ENCODE results near the gene LIN7A.

Gene LIN7A

DNA sequence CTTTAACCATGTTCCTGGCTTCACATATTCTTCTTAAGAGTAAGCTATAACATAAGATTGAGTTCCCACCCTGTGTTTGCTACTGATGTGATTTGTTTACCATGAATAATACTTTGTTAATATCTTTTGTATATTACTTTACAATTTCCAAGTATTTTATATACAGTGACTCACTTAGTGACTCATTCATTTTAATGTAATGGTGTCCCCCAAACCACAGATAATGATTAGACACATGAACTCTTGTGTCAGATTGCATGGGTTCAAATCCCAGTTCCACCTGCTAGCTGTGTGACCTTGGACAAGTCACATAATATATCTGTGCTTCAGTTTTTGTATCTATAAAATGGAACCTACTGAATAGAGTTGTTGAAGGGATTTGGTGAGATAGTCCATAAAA, 144.9 kb downstream of the LIN7A start:
- TF ChIP-seq GATA3 (IDR thresholded peaks at IDR 0.05; ENCODE audit: low read depth, low read length) (no peak), GATA2 (IDR thresholded peaks at IDR 0.05; ENCODE audit: low read depth, low read length) (no peak)

- TF ChIP-seq GATA2 (IDR thresholded peaks at IDR 0.05; ENCODE audit: low read depth, low read length) (no peak), GATA3 (IDR thresholded peaks at IDR 0.05; ENCODE audit: low read depth, low read length) (no peak)
Measured at GRCh38 chr12:80791863-80792262, 145.9 kb downstream of the LIN7A start.

DNA sequence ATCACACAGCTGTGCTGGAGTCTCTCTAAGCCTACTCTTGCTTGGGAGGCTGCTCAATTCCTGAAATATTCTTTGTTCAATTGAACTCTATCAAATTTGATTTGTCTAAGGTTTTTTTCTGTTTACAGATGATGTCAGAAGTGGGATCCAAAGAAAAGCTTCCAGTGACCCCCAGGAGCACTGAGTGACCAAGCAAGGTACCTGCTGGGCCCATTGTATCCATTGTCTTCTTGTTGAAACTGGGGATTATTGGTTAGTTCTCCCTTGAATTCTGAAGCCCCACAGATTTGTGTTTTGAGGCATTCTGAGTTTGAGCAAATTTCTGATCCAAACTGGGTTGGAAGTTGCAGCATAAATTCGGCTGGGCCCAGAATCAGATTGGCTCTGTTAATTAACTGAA, 156.4 kb downstream of the LIN7A start:
- no peak for TF ChIP-seq GATA2 (IDR thresholded peaks at IDR 0.05; ENCODE audit: low read depth, low read length)

- no peak for TF ChIP-seq GATA2 (IDR thresholded peaks at IDR 0.05; ENCODE audit: low read depth, low read length)
- no peak for TF ChIP-seq GATA3 (IDR thresholded peaks at IDR 0.05; ENCODE audit: low read depth, low read length)
Measured at GRCh38 chr12:80780746-80781145, 157.0 kb downstream of the LIN7A start.

- TF ChIP-seq GATA3 (IDR thresholded peaks at IDR 0.05; ENCODE audit: low read depth, low read length) (no peak), GATA2 (IDR thresholded peaks at IDR 0.05; ENCODE audit: low read depth, low read length) (0 out of 2 replicates have a peak, but pooled peaks have one; percentile 21)
Measured at GRCh38 chr12:80778005-80778541, 159.7 kb downstream of the LIN7A start.

DNA sequence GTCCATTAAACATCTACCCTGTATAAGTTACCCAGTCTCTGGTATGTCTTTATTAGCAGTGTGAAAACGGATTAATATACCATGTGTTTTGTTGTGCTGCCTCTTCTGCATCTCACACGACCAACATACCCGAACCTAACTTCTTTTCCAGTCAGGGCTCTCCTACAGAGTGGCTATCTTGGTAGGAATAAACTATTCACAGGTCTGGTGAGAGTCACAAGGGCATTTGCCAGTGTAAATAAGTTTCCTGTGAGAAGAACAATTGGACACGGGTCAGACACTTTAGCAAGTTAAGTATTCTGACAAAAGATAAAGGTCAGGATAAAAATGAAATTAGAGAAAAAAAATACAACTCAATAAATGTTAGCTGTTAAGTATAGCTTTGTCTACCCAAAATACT, 160.1 kb downstream of the LIN7A start:
- TF ChIP-seq GATA3 (IDR thresholded peaks at IDR 0.05; ENCODE audit: low read depth, low read length): no peak

GRCh38 chr12:80776706-80777105, 161.0 kb downstream of the LIN7A start:
- TF ChIP-seq GATA3 (IDR thresholded peaks at IDR 0.05; ENCODE audit: low read depth, low read length) (no peak), GATA2 (IDR thresholded peaks at IDR 0.05; ENCODE audit: low read depth, low read length) (no peak)

DNA sequence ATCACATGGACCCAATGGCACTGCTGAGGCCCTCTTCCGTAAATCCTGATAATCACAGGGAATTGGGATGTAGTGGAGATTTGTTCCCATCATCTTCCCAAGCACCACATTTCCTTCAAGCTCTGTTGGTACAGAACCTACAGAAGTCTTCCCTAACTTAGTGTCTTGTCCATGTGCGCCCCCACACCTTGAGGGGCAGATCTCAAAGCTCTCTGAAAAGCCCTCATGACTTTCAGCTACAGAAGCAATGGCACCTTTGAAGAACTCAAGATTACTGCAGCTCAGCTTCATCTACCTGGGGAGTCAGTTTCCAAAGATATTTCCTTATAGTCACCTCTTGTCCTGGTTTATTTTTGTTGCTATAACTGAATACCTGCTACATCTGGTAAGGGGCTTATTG, 166.8 kb downstream of the LIN7A start:
- TF ChIP-seq GATA2 (IDR thresholded peaks at IDR 0.05; ENCODE audit: low read depth, low read length) (no peak), GATA3 (IDR thresholded peaks at IDR 0.05; ENCODE audit: low read depth, low read length) (no peak)

DNA sequence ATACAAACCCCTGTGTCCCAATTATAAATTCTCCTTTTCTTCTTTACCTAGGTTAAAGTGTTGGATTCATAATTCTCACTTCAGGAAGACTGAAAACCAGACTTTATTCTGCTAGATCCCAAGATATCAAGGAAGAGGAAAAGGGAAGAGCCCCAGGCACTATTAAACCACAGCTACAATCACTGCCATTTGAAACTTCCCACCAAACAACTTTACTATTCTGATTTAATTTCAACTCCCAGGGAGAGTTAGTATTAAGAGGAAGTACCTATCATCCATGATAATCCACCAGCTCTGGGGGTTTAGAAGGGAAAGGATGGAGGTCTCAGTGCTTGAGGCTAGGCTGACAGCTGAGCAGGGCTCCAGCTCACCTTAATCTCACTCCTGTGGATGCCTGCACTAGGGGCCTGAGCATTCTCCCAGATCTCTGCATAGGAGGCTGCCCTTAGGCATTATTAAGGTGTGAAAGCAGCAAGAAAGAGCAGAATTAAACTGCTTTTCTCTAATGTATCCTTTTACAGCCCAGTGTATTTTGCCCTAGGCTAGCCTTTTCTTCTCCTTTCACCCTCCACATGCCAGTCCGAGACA, 168.1 kb downstream of the LIN7A start:
- TF ChIP-seq GATA3 (IDR thresholded peaks at IDR 0.05; ENCODE audit: low read depth, low read length) (no peak), GATA2 (IDR thresholded peaks at IDR 0.05; ENCODE audit: low read depth, low read length) (no peak)

- no peak for TF ChIP-seq GATA2 (IDR thresholded peaks at IDR 0.05; ENCODE audit: low read depth, low read length)
- TF ChIP-seq GATA3 (IDR thresholded peaks at IDR 0.05; ENCODE audit: low read depth, low read length): no peak
Measured at GRCh38 chr12:80766897-80767296, 170.8 kb downstream of the LIN7A start.

GRCh38 chr12:80766210-80766609, 171.5 kb downstream of the LIN7A start:
- TF ChIP-seq GATA3 (IDR thresholded peaks at IDR 0.05; ENCODE audit: low read depth, low read length) (no peak), GATA2 (IDR thresholded peaks at IDR 0.05; ENCODE audit: low read depth, low read length) (no peak)

GRCh38 chr12:80763874-80764273, 173.9 kb downstream of the LIN7A start:
- TF ChIP-seq GATA2 (IDR thresholded peaks at IDR 0.05; ENCODE audit: low read depth, low read length): no peak
- TF ChIP-seq GATA3 (IDR thresholded peaks at IDR 0.05; ENCODE audit: low read depth, low read length): no peak

DNA sequence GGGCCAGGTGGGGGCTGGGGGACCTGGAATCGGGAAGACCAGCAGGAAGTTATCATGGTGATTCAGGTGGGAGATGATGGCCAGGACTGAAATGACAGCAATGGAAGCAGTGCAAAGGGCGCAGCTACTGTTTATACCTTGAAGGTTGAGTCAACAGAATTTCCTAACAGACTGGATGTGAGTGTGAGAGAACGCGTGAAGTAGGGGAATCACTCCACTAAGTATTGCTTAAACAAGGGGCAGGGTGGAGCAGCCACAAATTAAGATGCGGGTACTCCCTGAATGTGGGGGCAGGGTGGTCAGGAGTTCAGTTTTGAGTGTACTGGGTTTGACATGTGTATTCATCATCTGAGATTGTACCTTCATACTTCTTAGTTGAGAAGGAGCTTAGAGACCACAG, 175.9 kb downstream of the LIN7A start:
- TF ChIP-seq GATA3 (IDR thresholded peaks at IDR 0.05; ENCODE audit: low read depth, low read length): no peak
- no peak for TF ChIP-seq GATA2 (IDR thresholded peaks at IDR 0.05; ENCODE audit: low read depth, low read length)

GRCh38 chr12:80756875-80757274, 180.9 kb downstream of the LIN7A start:
- TF ChIP-seq GATA3 (IDR thresholded peaks at IDR 0.05; ENCODE audit: low read depth, low read length) (no peak), GATA2 (IDR thresholded peaks at IDR 0.05; ENCODE audit: low read depth, low read length) (no peak)

DNA sequence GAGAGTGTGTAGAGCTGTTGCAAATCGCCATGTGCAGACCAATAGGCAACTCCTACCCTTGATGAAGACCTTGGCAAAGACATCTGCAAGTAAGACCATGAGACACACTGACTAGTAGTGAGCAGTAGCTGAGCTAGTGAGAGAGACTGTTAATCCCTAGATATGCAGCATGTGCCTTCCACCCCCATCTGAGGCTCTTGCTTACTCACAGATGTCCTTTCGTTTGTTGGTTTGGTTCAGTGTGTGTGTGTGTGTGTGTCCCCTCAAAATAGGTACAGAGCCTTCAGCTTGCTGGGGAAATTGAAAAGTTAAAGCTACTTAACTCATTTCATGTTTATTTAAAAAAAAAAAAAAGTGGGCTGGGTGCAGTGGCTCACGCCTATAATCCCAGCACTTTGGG, 183.5 kb downstream of the LIN7A start:
- TF ChIP-seq GATA3 (IDR thresholded peaks at IDR 0.05; ENCODE audit: low read depth, low read length) (no peak), GATA2 (IDR thresholded peaks at IDR 0.05; ENCODE audit: low read depth, low read length) (no peak)

DNA sequence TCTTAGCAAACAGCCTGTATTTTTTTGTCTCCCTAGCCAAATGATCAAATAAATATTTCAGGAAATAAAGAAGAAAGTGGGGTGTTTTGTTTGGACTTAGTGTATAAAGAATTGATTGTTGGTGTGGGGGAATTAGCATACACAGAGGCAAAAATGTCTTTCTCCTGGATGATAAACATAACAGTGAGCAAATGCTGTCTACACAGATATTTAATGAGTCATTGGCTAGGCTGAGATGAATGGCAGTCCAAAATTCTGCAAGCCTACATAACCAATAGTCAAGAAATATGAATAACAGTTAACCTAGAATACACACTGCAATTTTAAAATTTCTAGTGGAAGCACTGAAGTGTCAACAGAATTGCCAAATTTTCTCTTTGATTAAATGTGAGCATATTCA, 185.3 kb downstream of the LIN7A start:
- TF ChIP-seq GATA2 (IDR thresholded peaks at IDR 0.05; ENCODE audit: low read depth, low read length) (no peak), GATA3 (IDR thresholded peaks at IDR 0.05; ENCODE audit: low read depth, low read length) (no peak)
